Mononuclear cell (primary cell): ENCODE results near the gene CYB5RL. TPM values are rescaled to one million over a fixed set of nuclear protein-coding genes. Genes with fewer than 3 reads are reported as not detected.
"Not testable (repeated sequence)": the region's sequence is repeated elsewhere in the genome, so short reads cannot be mapped to it uniquely, and the experiment has no call there.

Experiments
- H3K27me3 ChIP-seq: 2 replicates; pipeline ENCODE4 v1.6.0; 2011; ENCODE audit warnings: low read length, control low read depth; ENCODE audit not compliant: insufficient read depth
- H3K4me1 ChIP-seq: 2 replicates; pipeline ENCODE4 v1.5.1; 2011; ENCODE audit warnings: mild to moderate bottlenecking, low read length, control low read depth; ENCODE audit not compliant: insufficient read depth
- H3K4me3 ChIP-seq: 2 replicates; pipeline ENCODE4 v1.5.1; 2011; ENCODE audit warnings: mild to moderate bottlenecking, low read length, moderate library complexity
- H3K9me3 ChIP-seq: 2 replicates; pipeline ENCODE4 v1.5.1; 2011; ENCODE audit warnings: low read depth, mild to moderate bottlenecking, control low read depth, low read length
- total RNA-seq: library from RNA; depleted of rRNA; stranded (reverse); fragments of >200 nt; gene quantifications from one replicate; pipeline ENCODE4 v1.2.3, GENCODE V29; 2012

Gene CYB5RL
- total RNA-seq, 1 donor, result 1.0 TPM

DNA sequence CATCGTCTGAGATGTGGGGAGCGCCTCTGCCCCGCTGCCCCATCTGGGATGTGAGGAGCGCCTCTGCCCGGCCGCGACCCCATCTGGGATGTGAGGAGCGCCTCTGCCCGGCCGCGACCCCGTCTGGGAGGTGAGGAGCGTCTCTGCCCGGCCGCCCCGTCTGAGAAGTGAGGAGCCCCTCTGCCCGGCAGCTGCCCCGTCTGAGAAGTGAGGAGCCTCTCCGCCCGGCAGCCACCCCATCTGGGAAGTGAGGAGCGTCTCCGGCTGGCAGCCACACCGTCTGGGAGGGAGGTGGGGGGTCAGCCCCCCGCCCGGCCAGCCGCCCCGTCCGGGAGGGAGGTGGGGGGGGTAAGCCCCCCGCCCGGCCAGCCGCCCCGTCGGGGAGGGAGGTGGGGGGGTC is 33.4 kb upstream of the CYB5RL start:
- H3K9me3 ChIP-seq, H3K4me3 ChIP-seq, H3K27me3 ChIP-seq: not testable (repeated sequence)
- H3K4me1 ChIP-seq, result peaks cover 23% of the 10 kb centered on the region

- peaks cover 33% of the 10 kb centered on the region for H3K4me1 ChIP-seq
- H3K4me3 ChIP-seq, result no peak overlapping the region
- no peaks in the 10 kb centered on the region for H3K27me3 ChIP-seq
- no peaks in the 10 kb centered on the region for H3K9me3 ChIP-seq
Observed at GRCh38 chr1:54230507-54231339, 30.9 kb upstream of the CYB5RL start.

DNA sequence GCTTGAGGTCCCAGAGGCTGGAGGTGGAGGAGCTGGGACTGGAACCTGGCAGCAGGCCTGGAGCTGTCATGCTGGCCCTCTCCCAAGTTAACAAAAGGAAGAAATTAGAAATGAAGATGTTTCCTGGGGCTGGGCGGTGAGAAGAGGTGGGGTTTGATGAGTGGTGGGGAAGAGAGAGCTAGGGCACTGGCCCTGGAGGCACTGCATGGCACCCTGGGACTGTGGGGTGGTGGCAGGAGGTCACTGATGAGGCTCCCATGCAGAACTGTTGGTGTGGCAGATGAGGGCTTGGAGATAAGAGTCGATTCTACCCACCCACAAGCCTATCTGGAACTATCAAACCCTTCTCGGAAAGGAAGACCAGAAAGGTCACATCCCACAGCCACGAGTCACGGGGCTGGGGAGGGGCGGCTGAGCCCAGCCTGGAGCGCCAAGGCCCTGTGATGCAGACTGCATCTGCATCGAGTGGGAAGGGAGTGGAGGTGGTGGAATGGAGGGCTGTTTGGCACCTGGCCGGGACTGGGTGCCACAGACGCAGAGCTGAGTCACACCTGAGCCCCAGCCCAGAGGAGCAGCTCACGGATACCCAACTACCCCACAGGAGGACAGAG is 29.6 kb upstream of the CYB5RL start:
- Histone ChIP-seq H3K4me3 (no peak overlapping the region), H3K9me3 (no peaks in the 10 kb centered on the region), H3K4me1 (peaks cover 33% of the 10 kb centered on the region), H3K27me3 (no peaks in the 10 kb centered on the region)

GRCh38 chr1:54228638-54229079 is 28.8 kb upstream of the CYB5RL start:
- Histone ChIP-seq H3K4me1 (peaks cover 33% of the 10 kb centered on the region), H3K9me3 (no peaks in the 10 kb centered on the region), H3K4me3 (no peak overlapping the region), H3K27me3 (no peaks in the 10 kb centered on the region)

- Histone ChIP-seq H3K4me3 (no peak overlapping the region), H3K4me1 (peaks cover 33% of the 10 kb centered on the region), H3K9me3 (no peaks in the 10 kb centered on the region), H3K27me3 (no peaks in the 10 kb centered on the region)
Observed at GRCh38 chr1:54227891-54228310, 28.1 kb upstream of the CYB5RL start.

GRCh38 chr1:54227091-54227602 is 27.3 kb upstream of the CYB5RL start:
- Histone ChIP-seq H3K9me3 (no peaks in the 10 kb centered on the region), H3K4me1 (peaks cover 33% of the 10 kb centered on the region), H3K4me3 (no peak overlapping the region), H3K27me3 (no peaks in the 10 kb centered on the region)

GRCh38 chr1:54225986-54226559 is 26.2 kb upstream of the CYB5RL start:
- no peaks in the 10 kb centered on the region for H3K9me3 ChIP-seq
- H3K4me3 ChIP-seq, result no peak overlapping the region
- no peaks in the 10 kb centered on the region for H3K27me3 ChIP-seq
- H3K4me1 ChIP-seq, result peaks cover 31% of the 10 kb centered on the region

DNA sequence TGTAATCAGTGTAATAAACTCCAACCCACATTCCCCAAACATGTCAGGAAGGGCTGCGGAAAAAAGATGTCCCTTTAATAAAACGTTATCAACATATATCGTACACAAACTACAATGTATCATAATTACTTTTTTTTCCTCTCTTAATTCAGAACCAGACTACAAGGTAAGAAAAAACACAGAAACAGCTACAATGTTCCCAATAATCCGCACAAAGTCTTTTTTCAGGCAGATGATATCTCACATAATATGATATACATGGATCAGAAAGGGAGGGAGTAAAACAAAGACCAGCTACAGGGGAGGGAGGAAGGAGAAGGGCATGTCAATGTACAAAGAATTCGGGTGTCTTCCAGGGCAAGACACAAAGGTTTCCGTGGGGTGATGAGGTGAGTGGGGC is 25.5 kb upstream of the CYB5RL start:
- Histone ChIP-seq H3K9me3 (no peaks in the 10 kb centered on the region), H3K4me3 (no peak overlapping the region), H3K27me3 (no peaks in the 10 kb centered on the region), H3K4me1 (peaks cover 28% of the 10 kb centered on the region)

DNA sequence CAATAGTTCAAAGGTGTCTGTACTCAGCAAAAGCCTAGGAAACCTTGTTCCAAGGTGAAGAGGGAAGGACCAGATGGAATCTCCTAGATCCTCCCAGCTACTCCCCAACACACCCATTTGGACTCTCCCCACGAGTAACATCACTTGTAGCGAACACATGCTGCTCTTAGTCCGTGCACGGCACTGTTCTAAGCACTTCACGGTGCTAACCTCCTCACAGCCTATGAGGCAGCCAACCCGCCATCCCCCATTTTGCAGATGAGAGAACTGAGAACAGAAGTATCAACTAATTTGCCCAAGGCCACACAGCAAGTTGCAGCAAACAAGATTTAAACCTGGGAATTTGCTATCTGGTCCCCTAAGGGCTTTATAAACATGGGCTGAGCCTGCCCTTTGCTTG is 24.4 kb upstream of the CYB5RL start:
- no peaks in the 10 kb centered on the region for H3K9me3 ChIP-seq
- H3K4me3 ChIP-seq, result no peak overlapping the region
- peaks cover 24% of the 10 kb centered on the region for H3K4me1 ChIP-seq
- no peaks in the 10 kb centered on the region for H3K27me3 ChIP-seq

GRCh38 chr1:54223441-54224202 is 23.8 kb upstream of the CYB5RL start:
- Histone ChIP-seq H3K9me3 (no peaks in the 10 kb centered on the region), H3K4me1 (peaks cover 20% of the 10 kb centered on the region), H3K4me3 (no peak overlapping the region), H3K27me3 (no peaks in the 10 kb centered on the region)

- Histone ChIP-seq H3K9me3 (no peaks in the 10 kb centered on the region), H3K4me3 (no peak overlapping the region), H3K4me1 (peaks cover 13% of the 10 kb centered on the region), H3K27me3 (no peaks in the 10 kb centered on the region)
Observed at GRCh38 chr1:54222711-54223110, 22.9 kb upstream of the CYB5RL start.

- peaks cover 6% of the 10 kb centered on the region for H3K4me1 ChIP-seq
- no peaks in the 10 kb centered on the region for H3K27me3 ChIP-seq
- no peaks in the 10 kb centered on the region for H3K9me3 ChIP-seq
- no peak overlapping the region for H3K4me3 ChIP-seq
Observed at GRCh38 chr1:54221867-54222484, 22.1 kb upstream of the CYB5RL start.

DNA sequence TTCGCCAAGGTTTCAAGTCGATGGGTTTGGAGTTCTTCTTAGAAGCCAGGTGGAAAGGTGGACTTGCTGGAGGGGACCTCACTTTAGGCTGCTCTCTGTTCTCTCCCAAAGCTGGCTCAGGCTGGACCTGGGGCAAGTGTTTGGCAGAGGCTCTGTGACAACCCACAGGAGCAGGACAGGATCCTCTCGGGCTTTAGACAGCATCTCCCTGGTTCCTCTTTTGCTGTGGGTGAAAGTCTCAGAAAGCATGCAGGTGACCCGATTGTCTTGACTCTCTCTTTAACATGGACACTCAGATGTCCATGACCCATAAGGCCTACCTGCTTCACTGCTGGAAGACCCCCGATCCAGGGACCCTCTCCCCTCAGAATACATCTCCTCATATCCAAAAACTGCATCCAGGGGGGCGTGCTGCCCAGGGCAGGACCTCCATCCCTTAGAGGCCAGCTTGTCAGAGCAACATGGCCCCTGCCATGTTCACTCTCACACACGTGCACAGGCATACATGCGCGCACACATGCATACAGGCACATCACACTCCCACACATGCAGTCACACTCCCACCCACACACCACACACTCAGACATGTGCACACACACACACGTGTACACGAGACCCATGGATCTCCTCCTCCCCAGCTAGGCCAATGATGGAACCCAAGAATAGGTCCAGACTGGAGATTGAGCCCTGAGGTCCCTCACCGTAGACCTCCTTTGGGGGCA is 21.4 kb upstream of the CYB5RL start:
- Histone ChIP-seq H3K27me3 (no peaks in the 10 kb centered on the region), H3K4me1 (peaks cover 5% of the 10 kb centered on the region), H3K4me3 (no peak overlapping the region), H3K9me3 (no peaks in the 10 kb centered on the region)
